ENCODE measurements around the gene ANTKMT.

GRCh38 chr16:732936-733335, 12.0 kb downstream of the ANTKMT start:
- TF ChIP-seq CTCF (conservative IDR thresholded peaks at IDR 0.05; ENCODE audit: low read length) (no peak), EZH2phosphoT487 (IDR thresholded peaks at IDR 0.05; ENCODE audit: borderline replicate concordance) (no peak)
